ENCODE measurements around the gene CBL. TPM values are rescaled to one million over a fixed set of nuclear protein-coding genes. Genes with fewer than 3 reads are reported as not detected.

Gene CBL
- total and polyA plus RNA-seq, 2 experiments from 2014 or later, result 6.5 to 18.3 TPM

GRCh38 chr11:119343726-119344125 lies 137.6 kb downstream of the CBL start:
- Histone ChIP-seq H3K27ac (no peak overlapping the region), H3K36me3 (no peaks in the 10 kb centered on the region), H3K4me3 (no peak overlapping the region), H3K27me3 (peaks cover 59% of the 10 kb centered on the region), H3K4me1 (ENCODE audit: low read depth) (peaks cover 6% of the 10 kb centered on the region), H3K9me3 (ENCODE audit: low read depth) (no peaks in the 10 kb centered on the region)
- no peak for TF ChIP-seq CTCF (IDR thresholded peaks at IDR 0.05; ENCODE audit: low read depth, low read length)
- DNase-seq (ENCODE audit: low read depth in 1 of 2, low spot score in 1 of 2), result no peak

- TF ChIP-seq CTCF (IDR thresholded peaks at IDR 0.05; ENCODE audit: low read depth, low read length), result no peak
- Histone ChIP-seq H3K9me3 (ENCODE audit: low read depth) (no peaks in the 10 kb centered on the region), H3K27me3 (peaks cover 54% of the 10 kb centered on the region), H3K4me3 (no peak overlapping the region), H3K4me1 (ENCODE audit: low read depth) (peaks cover 6% of the 10 kb centered on the region), H3K36me3 (no peaks in the 10 kb centered on the region), H3K27ac (no peak overlapping the region)
- DNase-seq (ENCODE audit: low read depth in 1 of 2, low spot score in 1 of 2), result no peak
Measured at GRCh38 chr11:119344291-119345010, 138.3 kb downstream of the CBL start.

- Histone ChIP-seq H3K27ac (no peak overlapping the region), H3K4me3 (no peak overlapping the region), H3K4me1 (ENCODE audit: low read depth) (peaks cover 6% of the 10 kb centered on the region), H3K36me3 (no peaks in the 10 kb centered on the region), H3K9me3 (ENCODE audit: low read depth) (no peaks in the 10 kb centered on the region), H3K27me3 (peaks cover 42% of the 10 kb centered on the region)
- DNase-seq (ENCODE audit: low read depth in 1 of 2, low spot score in 1 of 2), result no peak
- TF ChIP-seq CTCF (IDR thresholded peaks at IDR 0.05; ENCODE audit: low read depth, low read length), result no peak
Measured at GRCh38 chr11:119345685-119346084, 139.5 kb downstream of the CBL start.

GRCh38 chr11:119346605-119347004 lies 140.5 kb downstream of the CBL start, which contains the start of gene MFRP:
Gene MFRP, minus strand, starts transcription at chr11:119346705. Its CDS starts 192 bp downstream, at chr11:119346513.
- no peak within 1 kb of the TSS for H3K4me3 ChIP-seq
- H3K27ac ChIP-seq, result no peak within 1 kb of the TSS
- H3K27me3 ChIP-seq, result peaks cover 33% of the 10 kb centered on the region
- H3K36me3 ChIP-seq, result no peaks in the 10 kb centered on the region
- DNase-seq (ENCODE audit: low read depth in 1 of 2, low spot score in 1 of 2), result no peak
- no peaks in the 10 kb centered on the region for H3K9me3 ChIP-seq (ENCODE audit: low read depth)
- TF ChIP-seq CTCF (IDR thresholded peaks at IDR 0.05; ENCODE audit: low read depth, low read length), result no peak
- H3K4me1 ChIP-seq (ENCODE audit: low read depth), result peaks cover 6% of the 10 kb centered on the region

- no peak overlapping the region for H3K4me3 ChIP-seq
- DNase-seq (ENCODE audit: low read depth in 1 of 2, low spot score in 1 of 2), result no peak
- TF ChIP-seq CTCF (IDR thresholded peaks at IDR 0.05; ENCODE audit: low read depth, low read length), result no peak
- peaks cover 26% of the 10 kb centered on the region for H3K27me3 ChIP-seq
- H3K27ac ChIP-seq, result no peak overlapping the region
- no peaks in the 10 kb centered on the region for H3K9me3 ChIP-seq (ENCODE audit: low read depth)
- peaks cover 6% of the 10 kb centered on the region for H3K4me1 ChIP-seq (ENCODE audit: low read depth)
- no peaks in the 10 kb centered on the region for H3K36me3 ChIP-seq
Measured at GRCh38 chr11:119347242-119347641, 141.1 kb downstream of the CBL start.
